CD4-positive, alpha-beta T cell treated with Interleukin-10 for 1 hour (primary cell): ENCODE measurements around the gene SEMA4B.
"Not testable (repeated sequence)": the region's sequence is repeated elsewhere in the genome, so short reads cannot be mapped to it uniquely, and the experiment has no call there.

Experiments
- DNase-seq: peaks from one replicate; pipeline ENCODE4 v3.0.0-alpha.2; 2020

Gene SEMA4B

GRCh38 chr15:90228960-90229359 is 27.8 kb downstream of the SEMA4B start:
- DNase-seq: no peak

- no peak for DNase-seq
Measured at GRCh38 chr15:90230071-90230494, 29.0 kb downstream of the SEMA4B start.

- no peak for DNase-seq
Measured at GRCh38 chr15:90230610-90231009, 29.5 kb downstream of the SEMA4B start.

- peak; percentile 90 for DNase-seq
Measured at GRCh38 chr15:90231028-90232017, 30.2 kb downstream of the SEMA4B start.

GRCh38 chr15:90232196-90232595 is 31.1 kb downstream of the SEMA4B start:
- DNase-seq: peak; percentile 29

GRCh38 chr15:90232941-90233386 is 31.8 kb downstream of the SEMA4B start:
- DNase-seq: peak; percentile 23

- DNase-seq: peak; percentile 97
Measured at GRCh38 chr15:90233387-90234095, 32.4 kb downstream of the SEMA4B start, which contains the start of gene CIB1. CIB1 (minus strand) TSS chr15:90233941; CDS start chr15:90233885, 56 bp downstream.

GRCh38 chr15:90234096-90234988 is 33.2 kb downstream of the SEMA4B start, which contains the start of gene GDPGP1:
GDPGP1 (plus strand) TSS chr15:90234209; CDS start chr15:90240909, 6,700 bp downstream.
- DNase-seq: no peak

GRCh38 chr15:90239371-90239770 is 38.2 kb downstream of the SEMA4B start:
- DNase-seq: no peak

- DNase-seq: no peak
Measured at GRCh38 chr15:90240856-90241255, 39.7 kb downstream of the SEMA4B start.

GRCh38 chr15:90241343-90242192 is 40.4 kb downstream of the SEMA4B start:
- no peak for DNase-seq

GRCh38 chr15:90243943-90244639 is 43.0 kb downstream of the SEMA4B start:
- DNase-seq: no peak

- no peak for DNase-seq
Measured at GRCh38 chr15:90248789-90249202, 47.7 kb downstream of the SEMA4B start.

- peak; percentile 74 for DNase-seq
Measured at GRCh38 chr15:90249203-90249863, 48.2 kb downstream of the SEMA4B start, which contains the start of gene TTLL13. TTLL13 (plus strand) TSS chr15:90249556; CDS start chr15:90250631, 1,075 bp downstream.

GRCh38 chr15:90257776-90258175 is 56.6 kb downstream of the SEMA4B start:
- no peak for DNase-seq

GRCh38 chr15:90259524-90259923 is 58.4 kb downstream of the SEMA4B start:
- no peak for DNase-seq

- not testable (repeated sequence) for DNase-seq
Measured at GRCh38 chr15:90260731-90261130, 59.6 kb downstream of the SEMA4B start.

GRCh38 chr15:90261811-90262210 is 60.7 kb downstream of the SEMA4B start:
- no peak for DNase-seq

GRCh38 chr15:90262426-90262825 is 61.3 kb downstream of the SEMA4B start:
- no peak for DNase-seq

GRCh38 chr15:90264671-90265070 is 63.5 kb downstream of the SEMA4B start:
- DNase-seq: peak; percentile 38
